Stomach smooth muscle (tissue), 2 donors: ENCODE measurements around the gene ADGRD1.
"Not testable (repeated sequence)": the region's sequence is repeated elsewhere in the genome, so short reads cannot be mapped to it uniquely, and the experiment has no call there.

Experiments used
- H3K27ac ChIP-seq: one replicate; pipeline ENCODE4 v1.7.0; 2013; ENCODE audit warnings: mild to moderate bottlenecking, low read length, inconsistent platforms
- H3K27me3 ChIP-seq, 2 donors: one replicate each; pipeline ENCODE4 v1.7.0; 2013; ENCODE audit warnings: low read length in 2 of 2; ENCODE audit not compliant: insufficient read depth in 2 of 2, control insufficient read depth in 1 of 2
- H3K36me3 ChIP-seq, 2 donors: one replicate each; pipeline ENCODE4 v1.7.0; 2013; ENCODE audit warnings: low read length in 2 of 2; ENCODE audit not compliant: control insufficient read depth in 2 of 2, insufficient read depth in 2 of 2
- H3K4me1 ChIP-seq: one replicate; pipeline ENCODE4 v1.7.0; 2013; ENCODE audit warnings: low read length; ENCODE audit not compliant: control insufficient read depth, insufficient read depth
- H3K4me3 ChIP-seq, 2 donors: one replicate each; pipeline ENCODE4 v1.7.0; 2013; ENCODE audit warnings: low read length in 2 of 2
- H3K9ac ChIP-seq, 2 donors: one replicate each; pipeline ENCODE4 v1.7.0; 2013; ENCODE audit warnings: low read length in 2 of 2, mild to moderate bottlenecking in 1 of 2
- H3K9me3 ChIP-seq, 2 donors: one replicate each; pipeline ENCODE4 v1.7.0; 2013; ENCODE audit warnings: low read length in 2 of 2; ENCODE audit not compliant: control insufficient read depth in 2 of 2
- donor health status: healthy.
- donor health status: Pancreatic carcinoma.

The ADGRD1 gene

DNA sequence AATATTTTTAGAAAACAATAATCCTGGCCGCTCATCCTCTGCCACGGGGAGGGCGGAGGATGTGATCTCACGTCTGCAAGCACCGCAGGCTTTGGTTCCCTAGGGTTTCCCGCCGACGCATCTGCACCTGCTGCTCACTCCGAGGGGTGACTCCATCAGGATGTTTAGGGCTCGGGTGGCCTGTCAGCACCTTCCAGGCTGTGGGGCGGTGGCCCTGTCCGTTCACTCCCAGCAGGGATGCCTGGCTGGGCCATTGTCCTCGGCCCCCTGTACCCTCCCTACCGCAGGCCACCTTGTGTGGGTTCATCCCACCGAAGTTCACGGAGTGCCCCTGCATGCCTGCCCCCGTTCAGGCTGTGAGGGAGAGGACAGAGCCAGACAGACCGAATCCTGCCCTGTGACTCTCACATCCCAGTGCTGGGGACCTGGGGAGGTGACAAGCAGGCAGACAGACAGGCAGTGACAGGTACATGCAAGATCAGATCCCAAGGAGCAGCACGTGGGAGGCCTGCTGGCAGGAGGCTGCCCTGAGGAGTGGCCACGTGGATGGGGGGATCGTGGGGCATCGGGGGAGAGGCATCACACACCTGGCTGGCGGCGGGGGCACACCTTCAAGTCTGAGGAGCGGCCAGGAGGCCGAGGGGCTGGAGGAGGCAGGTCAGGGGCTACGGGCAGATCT is 112.6 kb downstream of the ADGRD1 start:
- no peak overlapping the region for H3K9ac ChIP-seq
- peaks cover 0 to 2% of the 10 kb centered on the region in 2 donors for H3K9me3 ChIP-seq
- H3K27me3 ChIP-seq, result no peaks in the 10 kb centered on the region
- no peak overlapping the region for H3K4me3 ChIP-seq
- H3K27ac ChIP-seq, result no peak overlapping the region
- H3K4me1 ChIP-seq, result peaks cover 29% of the 10 kb centered on the region
- no peaks in the 10 kb centered on the region for H3K36me3 ChIP-seq

DNA sequence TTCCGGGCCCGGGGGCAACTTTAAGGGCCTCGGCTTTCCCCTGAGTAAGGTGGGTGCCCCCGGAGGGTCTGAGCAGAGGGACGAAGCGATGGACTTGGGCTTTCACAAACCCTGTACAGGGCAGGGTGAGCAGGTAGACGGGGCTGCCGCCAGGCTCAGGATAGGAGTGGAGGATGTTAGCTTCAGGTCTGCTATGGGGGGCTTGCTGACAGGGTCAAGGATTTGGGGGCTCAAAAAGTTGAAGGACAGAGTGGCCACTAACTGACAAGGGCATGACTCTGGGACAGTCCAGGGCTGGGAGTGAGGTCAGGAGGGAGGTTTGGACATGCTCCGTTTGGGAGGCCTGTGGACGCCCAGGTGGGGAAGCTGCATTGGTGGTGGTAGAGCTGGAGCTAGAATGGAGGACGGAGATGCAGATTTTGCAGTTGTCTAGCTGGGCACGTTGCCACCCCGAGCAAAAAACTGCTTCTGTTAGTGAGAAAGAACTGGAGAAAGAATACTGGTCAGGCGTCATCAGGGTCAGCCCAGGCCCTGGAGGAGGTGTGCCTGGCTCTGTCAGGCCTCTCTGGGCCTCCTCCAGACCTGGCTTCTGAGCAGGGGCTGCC is 113.3 kb downstream of the ADGRD1 start:
- Histone ChIP-seq H3K9ac (no peak overlapping the region), H3K27ac (peak overlapping the region; percentile 41), H3K27me3 (no peaks in the 10 kb centered on the region), H3K36me3 (no peaks in the 10 kb centered on the region), H3K4me3 (no peak overlapping the region), H3K9me3 (no peaks in the 10 kb centered on the region), H3K4me1 (peaks cover 30% of the 10 kb centered on the region)

- peaks cover 0 to 2% of the 10 kb centered on the region in 2 donors for H3K36me3 ChIP-seq
- peaks cover 30% of the 10 kb centered on the region for H3K4me1 ChIP-seq
- no peaks in the 10 kb centered on the region for H3K27me3 ChIP-seq
- peak overlapping the region in 1 of 2 donors; percentile 47 for H3K4me3 ChIP-seq
- no peaks in the 10 kb centered on the region for H3K9me3 ChIP-seq
- peak overlapping the region in 1 of 2 donors; percentile 0 for H3K9ac ChIP-seq
- H3K27ac ChIP-seq, result peak overlapping the region; percentile 64
Measured at GRCh38 chr12:131067981-131068851, 114.5 kb downstream of the ADGRD1 start.

GRCh38 chr12:131068926-131069720 is 115.4 kb downstream of the ADGRD1 start:
- H3K27me3 ChIP-seq, H3K4me3 ChIP-seq, H3K9me3 ChIP-seq, H3K36me3 ChIP-seq: not testable (repeated sequence)
- peaks cover 30% of the 10 kb centered on the region for H3K4me1 ChIP-seq
- H3K9ac ChIP-seq, result peak overlapping the region in 1 of 2 donors; percentile 0
- peak overlapping the region; percentile 64 for H3K27ac ChIP-seq

DNA sequence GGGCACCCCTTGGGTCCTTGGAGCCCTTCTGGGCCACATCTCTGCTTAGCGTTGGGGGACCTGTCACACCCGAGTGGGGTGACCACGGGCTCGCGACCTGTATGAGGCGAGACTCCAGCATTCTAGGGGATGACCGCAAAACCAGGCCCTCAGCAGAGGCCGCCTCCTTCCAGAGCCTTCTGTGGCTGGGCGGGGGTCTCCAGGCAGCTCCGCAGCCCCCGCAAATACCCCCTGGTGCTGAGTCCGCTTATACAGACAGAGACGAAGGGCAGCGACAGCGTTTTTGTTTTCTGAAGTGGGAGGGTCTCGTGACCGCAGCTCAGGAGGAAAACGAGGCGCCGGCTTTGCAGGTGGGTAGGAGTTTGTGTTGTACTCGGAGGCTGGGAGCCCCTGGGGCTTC is 116.4 kb downstream of the ADGRD1 start:
- not testable (repeated sequence) for H3K27me3 ChIP-seq, H3K36me3 ChIP-seq, H3K27ac ChIP-seq, H3K4me3 ChIP-seq, H3K9me3 ChIP-seq
- Histone ChIP-seq H3K9ac (peak overlapping the region in 1 of 2 donors; percentile 37), H3K4me1 (peaks cover 39% of the 10 kb centered on the region)

- not testable (repeated sequence) for H3K27me3 ChIP-seq, H3K9ac ChIP-seq, H3K4me3 ChIP-seq, H3K27ac ChIP-seq, H3K36me3 ChIP-seq, H3K9me3 ChIP-seq
- peaks cover 39% of the 10 kb centered on the region for H3K4me1 ChIP-seq
Measured at GRCh38 chr12:131070668-131071067, 117.0 kb downstream of the ADGRD1 start.

DNA sequence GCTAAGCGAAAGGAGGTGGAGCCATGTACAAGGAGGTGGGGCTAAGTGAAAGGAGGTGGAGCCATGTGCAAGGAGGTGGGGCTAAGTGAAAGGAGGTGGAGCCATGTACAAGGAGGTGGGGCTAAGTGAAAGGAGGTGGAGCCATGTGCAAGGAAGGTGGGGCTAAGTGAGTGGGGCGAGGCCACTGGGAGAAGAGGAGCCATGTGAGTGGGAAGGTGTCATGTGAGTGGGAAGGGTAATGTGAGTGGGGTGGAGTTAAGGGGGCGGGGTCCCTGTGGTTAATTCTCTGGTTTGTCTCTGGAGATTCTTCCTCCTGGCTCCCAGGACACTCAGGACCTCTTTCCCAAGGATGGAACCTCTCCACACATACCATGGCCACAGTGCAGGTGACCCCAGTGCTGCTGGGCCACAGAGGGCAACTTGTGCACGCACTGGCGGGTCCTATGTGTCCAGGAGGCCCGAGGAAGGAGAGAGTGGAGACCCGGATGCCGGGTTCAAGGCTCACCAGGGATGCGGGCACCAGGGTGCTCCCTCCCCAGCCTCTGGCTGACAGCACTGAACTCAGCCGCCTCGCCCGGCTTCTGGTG is 117.6 kb downstream of the ADGRD1 start:
- H3K9me3 ChIP-seq, H3K36me3 ChIP-seq, H3K9ac ChIP-seq, H3K27me3 ChIP-seq, H3K4me3 ChIP-seq, H3K27ac ChIP-seq: not testable (repeated sequence)
- H3K4me1 ChIP-seq, result peaks cover 37% of the 10 kb centered on the region

DNA sequence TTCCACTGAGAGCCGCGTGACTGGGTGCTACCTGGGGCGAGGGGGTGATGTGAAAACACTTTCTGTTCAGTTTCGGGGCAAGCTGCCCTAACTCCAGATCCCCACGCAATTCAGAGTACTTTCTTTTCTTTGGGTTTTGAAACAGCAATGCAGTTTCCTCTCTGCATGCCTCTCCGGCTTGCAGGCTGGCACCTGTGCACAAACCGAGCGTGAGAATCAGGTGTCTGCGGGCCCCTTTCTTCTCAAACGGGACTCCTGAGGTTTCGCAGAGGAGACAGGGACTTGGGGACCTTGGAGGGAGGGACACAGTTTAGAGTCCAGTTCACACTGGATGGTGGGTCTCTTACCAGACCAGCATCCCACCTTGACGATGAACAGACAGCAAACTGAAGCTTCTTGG is 118.2 kb downstream of the ADGRD1 start:
- not testable (repeated sequence) for H3K9me3 ChIP-seq, H3K27me3 ChIP-seq, H3K27ac ChIP-seq, H3K4me3 ChIP-seq, H3K9ac ChIP-seq, H3K36me3 ChIP-seq
- peaks cover 31% of the 10 kb centered on the region for H3K4me1 ChIP-seq

DNA sequence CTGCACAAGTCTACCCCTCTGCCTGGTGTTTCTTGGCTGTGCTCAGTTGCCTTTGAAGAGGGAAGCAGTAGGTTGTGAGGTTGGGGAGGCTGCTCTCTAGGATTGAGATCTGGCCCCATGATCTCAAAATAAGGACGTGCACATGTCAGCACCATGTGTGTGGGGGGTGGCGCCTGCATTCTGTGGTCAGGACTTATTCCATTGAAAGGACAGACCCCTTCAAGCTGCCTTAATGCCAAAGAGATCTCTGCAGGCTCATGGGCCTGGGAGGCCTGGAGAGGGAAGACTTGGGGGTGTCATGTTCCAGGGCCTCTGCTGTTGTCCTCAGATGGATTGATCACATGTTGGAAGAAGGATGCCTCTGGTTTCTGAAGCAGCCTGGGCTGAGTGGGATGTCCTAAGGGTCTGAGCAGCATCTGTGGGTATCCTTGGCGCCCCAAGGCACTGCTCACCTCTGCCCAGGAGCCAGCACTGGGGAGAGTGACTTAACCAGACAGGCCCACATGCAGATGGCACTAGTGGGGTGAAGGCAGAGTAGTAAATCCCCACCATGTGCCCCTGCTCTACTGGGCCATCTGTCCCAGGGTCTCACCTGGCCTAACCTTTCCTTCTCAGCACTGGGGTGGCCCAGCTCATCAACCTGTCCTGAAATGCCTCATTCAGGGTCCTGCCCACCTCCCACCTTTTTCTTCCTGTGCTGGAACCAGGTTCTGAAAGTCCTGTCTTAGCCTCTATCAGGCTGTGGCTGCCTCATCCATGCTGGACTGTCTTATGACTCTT is 118.9 kb downstream of the ADGRD1 start:
- peaks cover under 1 to 2% of the 10 kb centered on the region in 2 donors for H3K36me3 ChIP-seq
- no peaks in the 10 kb centered on the region for H3K9me3 ChIP-seq
- no peak overlapping the region for H3K9ac ChIP-seq
- H3K27me3 ChIP-seq, result no peaks in the 10 kb centered on the region
- H3K27ac ChIP-seq, result no peak overlapping the region
- peaks cover 28% of the 10 kb centered on the region for H3K4me1 ChIP-seq
- no peak overlapping the region for H3K4me3 ChIP-seq
